K562 (cell line): ENCODE results near the gene POLR2H. TPM values are rescaled to one million over a fixed set of nuclear protein-coding genes. Genes with fewer than 3 reads are reported as not detected.

ENCODE experiments used
- ATF7 ChIP-seq: fragments of 450-650 bp; IDR thresholded peaks from 2 replicates; pipeline ENCODE4 v1.7.1; 2014; ENCODE audit warnings: mild to moderate bottlenecking, moderate library complexity
- CCAR2 ChIP-seq: fragments of 200-400 bp; formaldehyde crosslinking; IDR thresholded peaks from 2 replicates; pipeline ENCODE4 v1.6.1; 2017; ENCODE audit warnings: mild to moderate bottlenecking, low read depth, low read length
- FIP1L1 ChIP-seq: fragments of 200-400 bp; formaldehyde crosslinking; IDR thresholded peaks from 2 replicates; pipeline ENCODE4 v1.6.1; 2018; ENCODE audit warnings: mild to moderate bottlenecking, low read depth, low read length; ENCODE audit not compliant: poor library complexity, severe bottlenecking
- HNRNPK ChIP-seq: fragments of 200-400 bp; formaldehyde crosslinking; IDR thresholded peaks from one replicate; pipeline ENCODE4 v1.6.1; 2018; ENCODE audit warnings: mild to moderate bottlenecking, low read depth, low read length; ENCODE audit not compliant: poor library complexity, severe bottlenecking
- KAT2B ChIP-seq: IDR thresholded peaks from one replicate; pipeline ENCODE4 v1.6.1; 2012; ENCODE audit warnings: low read depth, mild to moderate bottlenecking, control low read depth, inconsistent platforms, low read length, moderate library complexity
- SP1 ChIP-seq: sonication (generic); formaldehyde crosslinking; IDR thresholded peaks from 2 replicates; pipeline ENCODE4 v1.8.1; 2022; ENCODE audit warnings: mild to moderate bottlenecking, missing genetic modification reagents
- SRSF7 ChIP-seq: fragments of 200-400 bp; formaldehyde crosslinking; optimal IDR thresholded peaks from 2 replicates; pipeline ENCODE3; 2017; ENCODE audit warnings: mild to moderate bottlenecking, low read depth, low read length
- U2AF1 ChIP-seq: fragments of 200-400 bp; formaldehyde crosslinking; optimal IDR thresholded peaks from 2 replicates; pipeline ENCODE3; 2017; ENCODE audit warnings: mild to moderate bottlenecking, low read depth, low read length, moderate library complexity
- XRCC5 ChIP-seq: fragments of 200-400 bp; formaldehyde crosslinking; IDR thresholded peaks from 2 replicates; pipeline ENCODE4 v1.6.1; 2017; ENCODE audit warnings: low read depth, mild to moderate bottlenecking, low read length
- ZC3H4 ChIP-seq: sonication (generic); formaldehyde crosslinking; IDR thresholded peaks from 2 replicates; pipeline ENCODE4 v1.9.0; 2021; ENCODE audit warnings: missing genetic modification reagents, borderline replicate concordance
- ZSCAN29 ChIP-seq: fragments of 450-650 bp; IDR thresholded peaks from 2 replicates; pipeline ENCODE4 v1.6.1; 2017
- polyA plus RNA-seq, 8 experiments: library from polyadenylated mRNA; depleted of rRNA in 4 of 8; stranded (reverse) in 5 of 8; unstranded in 3 of 8; fragments of >200 nt; fragmentation: Nextera tagmentation in 2 of 8; fragmentation: Illumina TruSeq in 1 of 8; extraction: Ambion mirVana in 2 of 8; extraction: Trizol in 1 of 8; gene quantifications; 2 replicates each; pipeline versions ENCODE4 v1.2.1 to v1.2.3, GENCODE V29; 2011 to 2014; ENCODE audit warnings: inconsistent platforms in 1 of 8, missing spikeins in 1 of 8
- total RNA-seq, 7 experiments: library from RNA; depleted of rRNA in 6 of 7; stranded (reverse); fragments of >200 nt in 6 of 7; fragmentation: Illumina TruSeq in 2 of 7; extraction: Trizol in 2 of 7; gene quantifications; 2 replicates each; pipeline versions ENCODE4 v1.2.1 to v1.2.3, GENCODE V29; 2011 to 2021; ENCODE audit warnings: low replicate concordance in 1 of 7
- TF ChIP-seq, protein P1 (sequence below), 2 experiments: fragments of 150-350 bp in 1 of 2; IDR thresholded peaks; 2 replicates each; pipeline ENCODE4 v1.6.1; 2012 to 2016; ENCODE audit warnings: low read depth in 2 of 2, low read length in 2 of 2, mild to moderate bottlenecking in 1 of 2, moderate library complexity in 1 of 2
- TF ChIP-seq, protein P2 (sequence below), 2 experiments: IDR thresholded peaks; 2 replicates each; pipeline ENCODE4 v1.6.1; 2011; ENCODE audit warnings: borderline replicate concordance in 1 of 2, control low read depth in 1 of 2, low read depth in 1 of 2, low read length in 1 of 2, mild to moderate bottlenecking in 1 of 2, mixed read lengths in 1 of 2, moderate library complexity in 1 of 2; ENCODE audit not compliant: insufficient read depth in 1 of 2, insufficient read length in 1 of 2, poor library complexity in 1 of 2, severe bottlenecking in 1 of 2; ENCODE audit errors: extremely low read depth in 1 of 2
- TF ChIP-seq, protein P3 (sequence below): sonication (generic); formaldehyde crosslinking; IDR thresholded peaks from 2 replicates; pipeline ENCODE4 v1.4.0; 2020; ENCODE audit warnings: mild to moderate bottlenecking, missing genetic modification reagents
- TF ChIP-seq, protein P4 (sequence below): fragments of 250-450 bp; sonication (Bioruptor Pico); IDR thresholded peaks from 2 replicates; pipeline ENCODE4 v1.8.0; 2021; ENCODE audit warnings: borderline replicate concordance, mild to moderate bottlenecking, moderate library complexity; ENCODE audit not compliant: poor library complexity, severe bottlenecking
- TF ChIP-seq, protein P5 (sequence below): fragments of 450-650 bp; IDR thresholded peaks from 2 replicates; pipeline ENCODE4 v1.6.1; 2017; ENCODE audit warnings: mild to moderate bottlenecking, moderate library complexity

Gene POLR2H
- total and polyA plus RNA-seq, 9 of the 15 experiments (the other 6 are each of a cell fraction or from before 2014, with no cell fraction given): 128 to 512 (median 220) TPM

DNA sequence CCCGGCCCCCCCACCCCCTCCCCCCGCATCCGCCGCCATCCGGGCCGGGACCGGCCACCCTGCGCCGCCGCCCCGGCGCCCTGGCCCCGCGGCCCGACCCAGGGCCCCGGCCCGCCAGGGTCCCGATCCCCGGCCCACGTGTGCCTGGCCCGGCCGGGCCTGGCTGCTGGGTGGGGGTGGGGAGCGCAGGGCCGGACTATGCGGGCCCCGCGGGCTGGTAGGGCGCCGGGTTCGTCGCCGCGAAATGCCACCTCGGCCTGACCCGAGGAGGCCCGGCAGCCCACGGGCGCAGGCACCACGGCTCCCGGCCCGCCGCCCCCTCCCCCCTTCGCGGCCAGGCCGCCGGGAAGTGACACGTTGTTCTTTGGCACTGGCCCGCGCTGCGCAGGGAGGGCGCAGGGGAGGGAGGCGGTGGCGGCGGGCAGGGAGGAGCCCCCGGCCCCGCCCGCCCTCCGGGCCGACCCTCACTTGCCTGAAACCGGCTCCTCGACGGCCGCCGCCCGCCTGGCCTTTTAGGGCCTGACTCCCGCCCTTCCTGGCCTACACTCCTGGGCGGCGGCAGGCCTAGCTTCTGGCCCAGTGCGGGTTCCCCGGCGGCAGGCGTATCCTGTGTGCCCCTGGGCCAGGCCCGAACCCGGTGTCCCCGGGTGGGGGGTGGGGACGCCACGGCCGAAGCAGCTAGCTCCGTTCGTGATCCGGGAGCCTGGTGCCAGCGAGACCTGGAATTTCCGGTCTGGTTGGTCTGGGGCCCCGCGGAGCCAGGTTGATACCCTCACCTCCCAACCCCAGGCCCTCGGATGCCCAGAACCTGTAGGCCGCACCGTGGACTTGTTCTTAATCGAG is 46.6 kb upstream of the POLR2H start (continued):
- TF ChIP-seq, protein P1, sequence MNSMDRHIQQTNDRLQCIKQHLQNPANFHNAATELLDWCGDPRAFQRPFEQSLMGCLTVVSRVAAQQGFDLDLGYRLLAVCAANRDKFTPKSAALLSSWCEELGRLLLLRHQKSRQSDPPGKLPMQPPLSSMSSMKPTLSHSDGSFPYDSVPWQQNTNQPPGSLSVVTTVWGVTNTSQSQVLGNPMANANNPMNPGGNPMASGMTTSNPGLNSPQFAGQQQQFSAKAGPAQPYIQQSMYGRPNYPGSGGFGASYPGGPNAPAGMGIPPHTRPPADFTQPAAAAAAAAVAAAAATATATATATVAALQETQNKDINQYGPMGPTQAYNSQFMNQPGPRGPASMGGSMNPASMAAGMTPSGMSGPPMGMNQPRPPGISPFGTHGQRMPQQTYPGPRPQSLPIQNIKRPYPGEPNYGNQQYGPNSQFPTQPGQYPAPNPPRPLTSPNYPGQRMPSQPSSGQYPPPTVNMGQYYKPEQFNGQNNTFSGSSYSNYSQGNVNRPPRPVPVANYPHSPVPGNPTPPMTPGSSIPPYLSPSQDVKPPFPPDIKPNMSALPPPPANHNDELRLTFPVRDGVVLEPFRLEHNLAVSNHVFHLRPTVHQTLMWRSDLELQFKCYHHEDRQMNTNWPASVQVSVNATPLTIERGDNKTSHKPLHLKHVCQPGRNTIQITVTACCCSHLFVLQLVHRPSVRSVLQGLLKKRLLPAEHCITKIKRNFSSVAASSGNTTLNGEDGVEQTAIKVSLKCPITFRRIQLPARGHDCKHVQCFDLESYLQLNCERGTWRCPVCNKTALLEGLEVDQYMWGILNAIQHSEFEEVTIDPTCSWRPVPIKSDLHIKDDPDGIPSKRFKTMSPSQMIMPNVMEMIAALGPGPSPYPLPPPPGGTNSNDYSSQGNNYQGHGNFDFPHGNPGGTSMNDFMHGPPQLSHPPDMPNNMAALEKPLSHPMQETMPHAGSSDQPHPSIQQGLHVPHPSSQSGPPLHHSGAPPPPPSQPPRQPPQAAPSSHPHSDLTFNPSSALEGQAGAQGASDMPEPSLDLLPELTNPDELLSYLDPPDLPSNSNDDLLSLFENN (IDR thresholded peaks at IDR 0.05; ENCODE audit: low read depth in 2 of 2, low read length in 2 of 2): 0 out of 4 replicates have a peak, but pooled peaks of 1 of the 2 experiments have one; percentile 8
- TF ChIP-seq HNRNPK (no peak), CCAR2 (no peak), ZSCAN29 (no peak), SP1 (CRISPR knock-in tag) (no peak), KAT2B (no peak), XRCC5 (no peak), U2AF1 (peak; percentile 8), SRSF7 (no peak), ATF7 (no peak), ZC3H4 (CRISPR knock-in tag) (peak; percentile 49; the same call in 1 of the 2 replicates), FIP1L1 (peak; percentile 96)
- TF ChIP-seq, protein P2, sequence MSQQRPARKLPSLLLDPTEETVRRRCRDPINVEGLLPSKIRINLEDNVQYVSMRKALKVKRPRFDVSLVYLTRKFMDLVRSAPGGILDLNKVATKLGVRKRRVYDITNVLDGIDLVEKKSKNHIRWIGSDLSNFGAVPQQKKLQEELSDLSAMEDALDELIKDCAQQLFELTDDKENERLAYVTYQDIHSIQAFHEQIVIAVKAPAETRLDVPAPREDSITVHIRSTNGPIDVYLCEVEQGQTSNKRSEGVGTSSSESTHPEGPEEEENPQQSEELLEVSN (IDR thresholded peaks at IDR 0.05; ENCODE audit: borderline replicate concordance in 1 of 2, extremely low read depth in 1 of 2, insufficient read depth in 1 of 2, insufficient read length in 1 of 2, low read depth in 1 of 2, low read length in 1 of 2, poor library complexity in 1 of 2, severe bottlenecking in 1 of 2): peak in 1 of 2 experiments; percentile 44
- TF ChIP-seq, protein P3, sequence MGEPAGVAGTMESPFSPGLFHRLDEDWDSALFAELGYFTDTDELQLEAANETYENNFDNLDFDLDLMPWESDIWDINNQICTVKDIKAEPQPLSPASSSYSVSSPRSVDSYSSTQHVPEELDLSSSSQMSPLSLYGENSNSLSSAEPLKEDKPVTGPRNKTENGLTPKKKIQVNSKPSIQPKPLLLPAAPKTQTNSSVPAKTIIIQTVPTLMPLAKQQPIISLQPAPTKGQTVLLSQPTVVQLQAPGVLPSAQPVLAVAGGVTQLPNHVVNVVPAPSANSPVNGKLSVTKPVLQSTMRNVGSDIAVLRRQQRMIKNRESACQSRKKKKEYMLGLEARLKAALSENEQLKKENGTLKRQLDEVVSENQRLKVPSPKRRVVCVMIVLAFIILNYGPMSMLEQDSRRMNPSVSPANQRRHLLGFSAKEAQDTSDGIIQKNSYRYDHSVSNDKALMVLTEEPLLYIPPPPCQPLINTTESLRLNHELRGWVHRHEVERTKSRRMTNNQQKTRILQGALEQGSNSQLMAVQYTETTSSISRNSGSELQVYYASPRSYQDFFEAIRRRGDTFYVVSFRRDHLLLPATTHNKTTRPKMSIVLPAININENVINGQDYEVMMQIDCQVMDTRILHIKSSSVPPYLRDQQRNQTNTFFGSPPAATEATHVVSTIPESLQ (CRISPR knock-in tag): no peak
- TF ChIP-seq, protein P4, sequence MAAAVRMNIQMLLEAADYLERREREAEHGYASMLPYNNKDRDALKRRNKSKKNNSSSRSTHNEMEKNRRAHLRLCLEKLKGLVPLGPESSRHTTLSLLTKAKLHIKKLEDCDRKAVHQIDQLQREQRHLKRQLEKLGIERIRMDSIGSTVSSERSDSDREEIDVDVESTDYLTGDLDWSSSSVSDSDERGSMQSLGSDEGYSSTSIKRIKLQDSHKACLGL (CRISPR knock-in tag): no peak
- TF ChIP-seq, protein P5, sequence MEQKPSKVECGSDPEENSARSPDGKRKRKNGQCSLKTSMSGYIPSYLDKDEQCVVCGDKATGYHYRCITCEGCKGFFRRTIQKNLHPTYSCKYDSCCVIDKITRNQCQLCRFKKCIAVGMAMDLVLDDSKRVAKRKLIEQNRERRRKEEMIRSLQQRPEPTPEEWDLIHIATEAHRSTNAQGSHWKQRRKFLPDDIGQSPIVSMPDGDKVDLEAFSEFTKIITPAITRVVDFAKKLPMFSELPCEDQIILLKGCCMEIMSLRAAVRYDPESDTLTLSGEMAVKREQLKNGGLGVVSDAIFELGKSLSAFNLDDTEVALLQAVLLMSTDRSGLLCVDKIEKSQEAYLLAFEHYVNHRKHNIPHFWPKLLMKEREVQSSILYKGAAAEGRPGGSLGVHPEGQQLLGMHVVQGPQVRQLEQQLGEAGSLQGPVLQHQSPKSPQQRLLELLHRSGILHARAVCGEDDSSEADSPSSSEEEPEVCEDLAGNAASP: no peak
